Upper lobe of left lung (tissue), 6 donors: ENCODE data around the gene ABLIM2. TPM values are rescaled to one million over a fixed set of nuclear protein-coding genes. Genes with fewer than 3 reads are reported as not detected.

Experiments
- ATAC-seq, 2 donors: fragments of 200-7000 bp; cut with Tn5 transposase; one replicate each; pipeline ENCODE4 v1.9.1; 2022; ENCODE audit warnings: mild to moderate bottlenecking in 2 of 2, moderate library complexity in 2 of 2; ENCODE audit not compliant: low FRiP score in 2 of 2
- DNase-seq, 2 donors: peaks; one replicate each; pipeline ENCODE4 v3.0.0-alpha.2; 2019 to 2020
- H3K27ac ChIP-seq, 4 donors: fragments of 200-600 bp; sonication (generic); one replicate each; pipeline ENCODE4 v1.5.1; 2016 to 2019
- H3K27me3 ChIP-seq, 4 donors: fragments of 200-600 bp; sonication (generic); one replicate each; pipeline ENCODE4 v1.5.1; 2017 to 2019
- H3K36me3 ChIP-seq, 4 donors: fragments of 200-600 bp; sonication (generic); one replicate each; pipeline ENCODE4 v1.5.1; 2016 to 2019
- H3K4me1 ChIP-seq, 4 donors: fragments of 200-600 bp; sonication (generic); one replicate each; pipeline ENCODE4 v1.5.1; 2018 to 2019
- H3K4me3 ChIP-seq, 4 donors: fragments of 200-600 bp; sonication (generic); one replicate each; pipeline ENCODE4 v1.5.1; 2017 to 2019; ENCODE audit warnings: mild to moderate bottlenecking in 2 of 4, moderate library complexity in 1 of 4
- H3K9me3 ChIP-seq, 4 donors: fragments of 200-600 bp; sonication (generic); one replicate each; pipeline ENCODE4 v1.5.1; 2018 to 2019
- CTCF ChIP-seq, 6 experiments: fragments of 450-650 bp in 4 of 6; fragments of 200-600 bp in 2 of 6; sonication (generic) in 2 of 6; IDR thresholded peaks; one replicate each; pipeline ENCODE4 v1.5.1; 2016 to 2019; ENCODE audit warnings: antibody characterized with exemption in 6 of 6
- EP300 ChIP-seq, 4 donors: sonication (generic); formaldehyde crosslinking; IDR thresholded peaks; one replicate each; pipeline ENCODE4 v1.5.1; 2017; ENCODE audit warnings: antibody characterized with exemption in 4 of 4, control low read depth in 2 of 4
- POLR2A ChIP-seq, 4 donors: fragments of 450-650 bp; IDR thresholded peaks; one replicate each; pipeline ENCODE4 v1.5.1; 2016 to 2017; ENCODE audit warnings: antibody characterized with exemption in 4 of 4, mild to moderate bottlenecking in 2 of 4
- POLR2AphosphoS5 ChIP-seq, 2 donors: sonication (generic); formaldehyde crosslinking; IDR thresholded peaks; one replicate each; pipeline ENCODE4 v1.5.1; 2017; ENCODE audit warnings: antibody characterized with exemption in 2 of 2
- WGBS, 2 donors: methylation state at CpG; one replicate each; pipeline ENCODE4 v1.1.5; 2017 to 2018; 5-methylcytosine and 5-hydroxymethylcytosine counted together
- total RNA-seq, 6 donors: library from RNA; depleted of rRNA in 4 of 6; stranded (reverse); fragments of >200 nt in 4 of 6; gene quantifications; one replicate each; pipeline versions ENCODE4 v1.1.0 to v1.2.1, GENCODE V29; 2016 to 2021
- donor health status: DM: no; HTN: no; CAD: no; lungs with moderate emphysema.
- donor health status: DM: no; HTN: yes; CAD: no; lungs with severe emphysema.

ABLIM2 gene
- total RNA-seq, 6 donors from 2014 or later: 3.6 to 36.9 (median 8.1) TPM

- ATAC-seq (no peak), DNase-seq (no peak)
- Histone ChIP-seq H3K4me1 (peaks cover 0 to 9% (median 4%) of the 10 kb centered on the region in 4 donors), H3K27ac (no peak overlapping the region), H3K36me3 (no peaks in the 10 kb centered on the region), H3K27me3 (no peaks in the 10 kb centered on the region), H3K4me3 (no peak overlapping the region), H3K9me3 (no peaks in the 10 kb centered on the region)
- TF ChIP-seq EP300 (IDR thresholded peaks at IDR 0.05): no peak
- no peak for TF ChIP-seq POLR2A (IDR thresholded peaks at IDR 0.05)
- no peak for TF ChIP-seq CTCF (IDR thresholded peaks at IDR 0.05)
- no peak for TF ChIP-seq POLR2AphosphoS5 (IDR thresholded peaks at IDR 0.05)
- 42 to 67% methylated on average over 5 to 7 of the region's 7 CpGs for WGBS, 2 donors
Measured at GRCh38 chr4:8038719-8039251, 119.8 kb downstream of the ABLIM2 start.

- ATAC-seq: no peak
- 85 to 86% methylated on average over 2 of the region's 2 CpGs for WGBS, 2 donors
Measured at GRCh38 chr4:8038083-8038482, 120.5 kb downstream of the ABLIM2 start.

GRCh38 chr4:8037150-8037769, 121.4 kb downstream of the ABLIM2 start:
- H3K4me1 ChIP-seq: peaks cover 0 to 9% (median 4%) of the 10 kb centered on the region in 4 donors
- no peak overlapping the region for H3K4me3 ChIP-seq
- H3K36me3 ChIP-seq: no peaks in the 10 kb centered on the region
- no peak for ATAC-seq
- H3K27me3 ChIP-seq: no peaks in the 10 kb centered on the region
- TF ChIP-seq EP300 (IDR thresholded peaks at IDR 0.05): no peak
- no peak for TF ChIP-seq CTCF (IDR thresholded peaks at IDR 0.05)
- no peak for TF ChIP-seq POLR2AphosphoS5 (IDR thresholded peaks at IDR 0.05)
- TF ChIP-seq POLR2A (IDR thresholded peaks at IDR 0.05): no peak
- no peaks in the 10 kb centered on the region for H3K9me3 ChIP-seq
- 96 to 97% methylated on average over 7 of the region's 7 CpGs for WGBS, 2 donors
- H3K27ac ChIP-seq: no peak overlapping the region
- DNase-seq: no peak

More at GRCh38 chr4:8038083-8038482, 120.5 kb downstream of the ABLIM2 start:
- Histone ChIP-seq H3K27me3 (no peaks in the 10 kb centered on the region), H3K4me3 (no peak overlapping the region), H3K36me3 (no peaks in the 10 kb centered on the region), H3K9me3 (no peaks in the 10 kb centered on the region), H3K4me1 (peaks cover 0 to 9% (median 4%) of the 10 kb centered on the region in 4 donors), H3K27ac (no peak overlapping the region)
- DNase-seq: no peak
- TF ChIP-seq EP300 (IDR thresholded peaks at IDR 0.05) (no peak), CTCF (IDR thresholded peaks at IDR 0.05) (no peak), POLR2A (IDR thresholded peaks at IDR 0.05) (no peak), POLR2AphosphoS5 (IDR thresholded peaks at IDR 0.05) (no peak)

- TF ChIP-seq POLR2AphosphoS5 (IDR thresholded peaks at IDR 0.05): no peak
- no peak for TF ChIP-seq POLR2A (IDR thresholded peaks at IDR 0.05)
- TF ChIP-seq EP300 (IDR thresholded peaks at IDR 0.05): no peak
- TF ChIP-seq CTCF (IDR thresholded peaks at IDR 0.05): no peak
- no peak overlapping the region for H3K27ac ChIP-seq
- no peak for DNase-seq
- H3K4me1 ChIP-seq: peaks cover 0 to 9% (median 4%) of the 10 kb centered on the region in 4 donors
- no peak for ATAC-seq
- 32 to 35% methylated on average over 9 to 13 of the region's 13 CpGs for WGBS, 2 donors
- H3K27me3 ChIP-seq: no peaks in the 10 kb centered on the region
- no peaks in the 10 kb centered on the region for H3K9me3 ChIP-seq
- no peaks in the 10 kb centered on the region for H3K36me3 ChIP-seq
- no peak overlapping the region for H3K4me3 ChIP-seq
Measured at GRCh38 chr4:8035371-8035780, 123.2 kb downstream of the ABLIM2 start.
